B cell (primary cell): ENCODE data around the gene URM1.

Experiments used
- EZH2 ChIP-seq: IDR thresholded peaks from 2 replicates; pipeline ENCODE4 v1.6.1; 2012; ENCODE audit warnings: borderline replicate concordance, low read depth, mild to moderate bottlenecking, moderate library complexity, low read length; ENCODE audit not compliant: insufficient read depth, poor library complexity, severe bottlenecking
- TF ChIP-seq, protein P1 (sequence below): fragments of 200-600 bp; IDR thresholded peaks from one replicate; pipeline ENCODE4 v1.8.0; 2022; ENCODE audit warnings: antibody characterized with exemption, mild to moderate bottlenecking

DNA sequence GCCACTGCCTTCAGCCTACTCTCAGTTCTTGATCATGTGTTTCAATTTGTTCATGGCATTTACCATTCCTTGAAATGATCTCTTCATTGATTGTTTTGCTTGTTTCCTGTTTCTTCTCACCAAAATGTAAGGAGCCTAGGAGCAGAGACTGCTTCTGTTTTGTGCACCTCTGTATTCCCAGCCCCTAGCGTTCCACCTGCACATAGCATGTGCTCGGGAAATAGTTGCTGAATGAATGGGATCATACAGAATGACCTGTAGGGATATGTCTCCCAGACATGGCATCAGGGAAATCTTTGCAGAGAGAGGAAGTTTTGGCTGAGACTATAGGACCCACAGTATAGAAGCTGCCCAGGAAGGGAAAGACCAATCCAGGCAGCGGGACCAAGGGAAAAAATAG is 43.3 kb downstream of the URM1 start:
- TF ChIP-seq, protein P1, sequence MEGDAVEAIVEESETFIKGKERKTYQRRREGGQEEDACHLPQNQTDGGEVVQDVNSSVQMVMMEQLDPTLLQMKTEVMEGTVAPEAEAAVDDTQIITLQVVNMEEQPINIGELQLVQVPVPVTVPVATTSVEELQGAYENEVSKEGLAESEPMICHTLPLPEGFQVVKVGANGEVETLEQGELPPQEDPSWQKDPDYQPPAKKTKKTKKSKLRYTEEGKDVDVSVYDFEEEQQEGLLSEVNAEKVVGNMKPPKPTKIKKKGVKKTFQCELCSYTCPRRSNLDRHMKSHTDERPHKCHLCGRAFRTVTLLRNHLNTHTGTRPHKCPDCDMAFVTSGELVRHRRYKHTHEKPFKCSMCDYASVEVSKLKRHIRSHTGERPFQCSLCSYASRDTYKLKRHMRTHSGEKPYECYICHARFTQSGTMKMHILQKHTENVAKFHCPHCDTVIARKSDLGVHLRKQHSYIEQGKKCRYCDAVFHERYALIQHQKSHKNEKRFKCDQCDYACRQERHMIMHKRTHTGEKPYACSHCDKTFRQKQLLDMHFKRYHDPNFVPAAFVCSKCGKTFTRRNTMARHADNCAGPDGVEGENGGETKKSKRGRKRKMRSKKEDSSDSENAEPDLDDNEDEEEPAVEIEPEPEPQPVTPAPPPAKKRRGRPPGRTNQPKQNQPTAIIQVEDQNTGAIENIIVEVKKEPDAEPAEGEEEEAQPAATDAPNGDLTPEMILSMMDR, result no peak
- TF ChIP-seq EZH2, result no peak
